Caco-2 (cell line): Measurements from ENCODE around the gene POLR2I. TPM values are rescaled to one million over a fixed set of nuclear protein-coding genes. Genes with fewer than 3 reads are reported as not detected.
"Not testable (repeated sequence)": the region's sequence is repeated elsewhere in the genome, so short reads cannot be mapped to it uniquely, and the experiment has no call there.

Source experiments
- BruUV-seq: library from RNA; stranded (reverse); fragments of 400-500 nt; replicated peaks from 2 replicates; lab custom pipeline; 2021; lab: Mats Ljungman, UMichigan
- CTCF ChIA-PET: fragments of 300-600 bp; sonication (Branson Sonifier 250); formaldehyde crosslinking; loops from one replicate; lab custom pipeline; 2022; ENCODE audit warnings: antibody characterized with exemption; lab: Charles Lee
- POLR2A ChIA-PET: fragments of 300-600 bp; sonication (Branson Sonifier 250); formaldehyde crosslinking; loops from one replicate; lab custom pipeline; 2022; ENCODE audit warnings: antibody characterized with exemption; lab: Charles Lee
- DNase-seq, 2 experiments: peaks; one replicate each; pipeline versions ENCODE4 v3.0.0 to v3.0.0-alpha.2; 2020 to 2022
- H3K27me3 ChIP-seq: replicated peaks from 2 replicates; pipeline ENCODE4 v1.6.0; 2011; ENCODE audit warnings: low read length; ENCODE audit not compliant: control insufficient read depth, insufficient read depth
- H3K36me3 ChIP-seq: 2 replicates; pipeline ENCODE4 v1.5.1; 2011; ENCODE audit warnings: low read length; ENCODE audit not compliant: control insufficient read depth, insufficient read depth
- H3K4me1 ChIP-seq: fragments of 250-450 bp; sonication (Bioruptor Pico); 2 replicates; pipeline ENCODE4 v1.5.1; 2020; ENCODE audit warnings: mild to moderate bottlenecking
- H3K4me3 ChIP-seq: 2 replicates; pipeline ENCODE4 v1.5.1; 2011; ENCODE audit warnings: low read depth, mild to moderate bottlenecking, control low read depth, low read length
- H3K9me3 ChIP-seq: fragments of 250-450 bp; sonication (Bioruptor Pico); 2 replicates; pipeline ENCODE4 v1.5.1; 2020; ENCODE audit warnings: mild to moderate bottlenecking, moderate library complexity
- H3K27ac Mint-ChIP-seq: one replicate; pipeline ENCODE4 v1.8.0; 2022; ENCODE audit warnings: mixed read lengths; ENCODE audit not compliant: unreplicated experiment
- H3K27me3 Mint-ChIP-seq: one replicate; pipeline ENCODE4 v1.8.0; 2022; ENCODE audit warnings: mixed read lengths; ENCODE audit not compliant: insufficient read depth, unreplicated experiment
- H3K36me3 Mint-ChIP-seq: one replicate; pipeline ENCODE4 v1.8.0; 2022; ENCODE audit warnings: mild to moderate bottlenecking, mixed read lengths; ENCODE audit not compliant: insufficient read depth, unreplicated experiment
- H3K4me1 Mint-ChIP-seq: one replicate; pipeline ENCODE4 v1.8.0; 2022; ENCODE audit warnings: low read depth, mixed read lengths; ENCODE audit not compliant: unreplicated experiment
- H3K4me3 Mint-ChIP-seq: one replicate; pipeline ENCODE4 v1.8.0; 2022; ENCODE audit warnings: mild to moderate bottlenecking, moderate library complexity, mixed read lengths; ENCODE audit not compliant: unreplicated experiment
- H3K9me3 Mint-ChIP-seq: one replicate; pipeline ENCODE4 v1.8.0; 2022; ENCODE audit warnings: mixed read lengths; ENCODE audit not compliant: unreplicated experiment
- CTCF ChIP-seq, 2 experiments: fragments of 200-600 bp in 1 of 2; IDR thresholded peaks; 1 replicate in 1 of 2; 2 replicates in 1 of 2; pipeline versions ENCODE4 v1.5.1 to v1.8.0; 2011 to 2022; ENCODE audit warnings: antibody characterized with exemption in 1 of 2, control low read depth in 1 of 2, inconsistent platforms in 1 of 2, low read depth in 1 of 2, low read length in 1 of 2, mild to moderate bottlenecking in 1 of 2, moderate library complexity in 1 of 2; ENCODE audit not compliant: insufficient read depth in 1 of 2, severe bottlenecking in 1 of 2, unreplicated experiment in 1 of 2
- intact Hi-C: fragments of 100-400 bp; cut with micrococcal nuclease; formaldehyde crosslinking; loops from one replicate; pipeline ENCODE4 v1.10.0; 2022; ENCODE audit not compliant: unreplicated experiment
- total RNA-seq: library from RNA; stranded (reverse); gene quantifications from 2 replicates; pipeline ENCODE4 v1.2.3, GENCODE V29; 2022

POLR2I gene
- total RNA-seq, 1 experiment from 2014 or later = 129 TPM

- H3K36me3 ChIP-seq = 0 out of 2 replicates have a peak, but pooled peaks cover 3% of the 10 kb centered on the region
- no peaks in the 10 kb centered on the region; the same call in 1 of the 2 replicates for H3K9me3 ChIP-seq
- H3K4me3 ChIP-seq = peak within 1 kb of the TSS; percentile 70
- H3K4me1 Mint-ChIP-seq = peaks cover 21% of the 10 kb centered on the region
- H3K9me3 Mint-ChIP-seq = peaks cover 9% of the 10 kb centered on the region
- no peaks in the 10 kb centered on the region for H3K27me3 Mint-ChIP-seq
- peak; percentile 33 to 46 for TF ChIP-seq CTCF (IDR thresholded peaks at IDR 0.05; ENCODE audit: insufficient read depth in 1 of 2, low read depth in 1 of 2, low read length in 1 of 2, severe bottlenecking in 1 of 2, unreplicated experiment in 1 of 2)
- no TSS peak for BruUV-seq
- CTCF ChIA-PET = interaction anchor here (1.5 kb wide), 1 partner anchor 12 kb away, joined by 10 read pairs; no protein-coding TSS in a partner anchor
- POLR2A ChIA-PET = interaction anchor here (0.6 to 2.0 kb wide), 5 partner anchors 10 to 172 kb away, joined by 4 to 12 read pairs (median 5); partner anchors contain the start of genes ZNF146 and ZNF565
- peaks cover 36% of the 10 kb centered on the region for H3K36me3 Mint-ChIP-seq
- no peaks in the 10 kb centered on the region for H3K27me3 ChIP-seq
- H3K4me1 ChIP-seq = peaks cover 7% of the 10 kb centered on the region
- intact Hi-C loops = loop anchor here (1.0 to 2.0 kb wide), 4 partner anchors 11 to 76 kb away; partner anchors contain the start of genes POLR2I, TBCB and ZNF146
- peak within 1 kb of the TSS; percentile 91 for H3K27ac Mint-ChIP-seq
- H3K4me3 Mint-ChIP-seq = peak within 1 kb of the TSS; percentile 93
- peak; percentile 97 to 99 for DNase-seq
Measured at GRCh38 chr19:36139473-36140303, 25.0 kb upstream of the POLR2I start, which contains the start of gene CAPNS1. CAPNS1 (plus strand) TSS chr19:36140066; CDS start chr19:36141012, 946 bp downstream.

DNA sequence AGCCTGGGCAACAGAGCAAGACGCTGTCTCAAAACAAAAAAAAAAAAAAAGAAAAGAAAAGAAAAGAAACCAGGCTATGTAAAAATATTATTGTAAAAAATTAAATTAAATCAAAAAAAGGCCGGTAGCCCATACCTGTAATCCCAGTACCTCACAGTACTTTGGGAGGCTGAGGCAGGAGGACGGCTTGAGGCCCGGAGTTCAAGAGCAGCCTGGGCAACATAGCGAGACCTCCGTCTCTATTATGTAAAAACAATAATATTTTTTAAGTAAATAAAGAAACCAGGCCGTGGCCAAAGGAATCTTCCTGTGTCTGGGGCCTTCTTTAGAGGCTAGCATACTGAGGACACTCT, 24.4 kb upstream of the POLR2I start:
- Mint-ChIP-seq H3K4me1 (peaks cover 21% of the 10 kb centered on the region), H3K36me3 (peaks cover 35% of the 10 kb centered on the region), H3K27me3 (no peaks in the 10 kb centered on the region), H3K9me3 (peaks cover 9% of the 10 kb centered on the region), H3K4me3 (peak overlapping the region; percentile 93), H3K27ac (peak overlapping the region; percentile 91)
- CTCF ChIA-PET = interaction anchor here (1.5 kb wide), 1 partner anchor 11 kb away, joined by 10 read pairs; no protein-coding TSS in a partner anchor
- no TSS peak for BruUV-seq
- 0 out of 2 replicates have a peak, but pooled peaks cover 1% of the 10 kb centered on the region for H3K36me3 ChIP-seq
- intact Hi-C loops = loop anchor here (1.0 to 2.0 kb wide), 4 partner anchors 11 to 76 kb away; partner anchors contain the start of genes POLR2I, TBCB and ZNF146
- H3K9me3 ChIP-seq = no peaks in the 10 kb centered on the region; the same call in 1 of the 2 replicates
- POLR2A ChIA-PET = interaction anchor here (0.7 to 2.0 kb wide), 3 partner anchors 10 to 75 kb away, joined by 4 to 10 read pairs (median 5); partner anchors contain the start of genes ZNF146 and ZNF565
- no peak for TF ChIP-seq CTCF (IDR thresholded peaks at IDR 0.05; ENCODE audit: insufficient read depth in 1 of 2, low read depth in 1 of 2, low read length in 1 of 2, severe bottlenecking in 1 of 2, unreplicated experiment in 1 of 2)
- no peak for DNase-seq
- H3K4me1 ChIP-seq = peaks cover 7% of the 10 kb centered on the region
- H3K27me3 ChIP-seq = no peaks in the 10 kb centered on the region
- peak overlapping the region; percentile 70 for H3K4me3 ChIP-seq

DNA sequence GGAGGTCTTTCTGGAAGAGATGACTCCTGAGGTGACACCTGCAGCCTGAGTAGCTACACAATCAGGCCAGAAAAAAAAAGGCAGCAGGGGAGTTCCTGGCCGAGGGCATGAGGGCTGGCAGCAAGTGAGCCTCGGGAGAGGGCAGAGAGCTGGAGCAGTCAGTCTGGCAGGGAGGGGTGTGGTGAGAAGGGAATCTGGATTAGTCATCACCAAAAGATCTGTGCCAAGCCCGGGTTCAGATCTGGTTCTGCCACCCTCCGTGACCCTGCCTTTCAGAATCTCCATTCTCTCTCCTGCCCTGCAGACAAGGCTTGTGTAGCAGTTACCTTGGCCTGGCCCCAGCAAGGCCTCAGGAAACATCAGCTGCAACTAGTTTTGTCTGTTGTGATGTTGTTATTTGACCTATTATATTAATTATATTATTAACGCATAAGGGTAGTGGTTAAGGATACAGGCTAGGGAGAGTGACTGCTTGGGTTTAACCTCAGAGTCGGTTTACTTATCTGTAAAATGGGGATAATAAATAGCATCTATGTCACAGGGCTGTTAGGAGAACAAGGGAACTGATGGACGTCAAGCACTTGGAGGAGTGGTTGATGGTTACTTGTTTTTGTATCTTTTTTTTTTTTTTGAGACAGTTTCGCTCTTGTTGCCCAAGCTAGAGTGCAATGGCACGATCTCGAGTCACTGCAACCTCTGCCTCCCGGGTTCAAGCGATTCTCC, 22.4 kb upstream of the POLR2I start:
- Mint-ChIP-seq H3K4me3 (no peak overlapping the region), H3K9me3 (peaks cover 9% of the 10 kb centered on the region), H3K27me3 (no peaks in the 10 kb centered on the region), H3K4me1 (peaks cover 26% of the 10 kb centered on the region), H3K36me3 (peaks cover 21% of the 10 kb centered on the region), H3K27ac (peak overlapping the region; percentile 25)
- Histone ChIP-seq H3K9me3 (no peaks in the 10 kb centered on the region; the same call in 1 of the 2 replicates), H3K36me3 (0 out of 2 replicates have a peak, but pooled peaks cover 1% of the 10 kb centered on the region), H3K27me3 (no peaks in the 10 kb centered on the region), H3K4me1 (peaks cover 10% of the 10 kb centered on the region), H3K4me3 (no peak overlapping the region)
- POLR2A ChIA-PET = no interaction called here
- TF ChIP-seq CTCF (IDR thresholded peaks at IDR 0.05; ENCODE audit: insufficient read depth in 1 of 2, low read depth in 1 of 2, low read length in 1 of 2, severe bottlenecking in 1 of 2, unreplicated experiment in 1 of 2) = no peak
- intact Hi-C loops = no loop called here
- CTCF ChIA-PET = no interaction called here
- DNase-seq = no peak
- BruUV-seq = no TSS peak

DNA sequence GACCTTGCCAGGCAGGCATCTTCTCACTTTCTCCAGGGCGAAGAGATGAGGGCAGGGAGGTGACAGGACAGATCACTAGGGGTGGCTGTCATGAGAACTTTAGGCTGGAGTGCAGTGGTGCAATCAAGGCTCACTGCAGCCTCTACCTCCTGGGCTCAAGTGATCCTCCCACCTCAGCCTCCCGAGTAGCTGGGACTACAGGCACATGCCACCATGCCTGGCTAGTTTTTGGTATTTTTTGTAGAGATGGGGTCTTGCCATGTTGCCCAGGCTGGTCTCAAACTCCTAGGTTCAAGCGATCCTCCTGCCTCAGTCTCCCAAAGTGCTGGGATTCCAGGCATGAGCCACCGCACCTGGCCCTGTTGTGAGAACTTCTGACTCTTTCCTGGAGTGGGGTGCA, 20.2 kb upstream of the POLR2I start:
- H3K4me3 ChIP-seq, DNase-seq, H3K27me3 ChIP-seq, intact Hi-C loops, H3K9me3 ChIP-seq, H3K36me3 Mint-ChIP-seq, H3K27ac Mint-ChIP-seq, H3K9me3 Mint-ChIP-seq, H3K27me3 Mint-ChIP-seq, CTCF ChIA-PET, BruUV-seq, H3K4me1 ChIP-seq, POLR2A ChIA-PET, H3K36me3 ChIP-seq, H3K4me3 Mint-ChIP-seq: not testable (repeated sequence)
- H3K4me1 Mint-ChIP-seq = peaks cover 22% of the 10 kb centered on the region
